ENCODE measurements around the gene SPTBN5.

- no peak for TF ChIP-seq POLR2A (IDR thresholded peaks at IDR 0.05; ENCODE audit: low read depth, low read length)
- no peak for TF ChIP-seq TAF1 (IDR thresholded peaks at IDR 0.05; ENCODE audit: borderline replicate concordance, low read depth, low read length)
- no peak for TF ChIP-seq POLR2AphosphoS5 (IDR thresholded peaks at IDR 0.05; ENCODE audit: low read depth, low read length)
Measured at GRCh38 chr15:41828807-41829141, 65.1 kb downstream of the SPTBN5 start.
